ENCODE results near the gene NACC2. TPM values are rescaled to one million over a fixed set of nuclear protein-coding genes. Genes with fewer than 3 reads are reported as not detected.
A peak's percentile ranks its signal among the peaks of the same experiment; 100 is the strongest.

Gene NACC2
- total and polyA plus RNA-seq, 2 of the 8 experiments (the other 6 are each of a cell fraction or from before 2014, with no cell fraction given): 8.3 to 14.0 TPM

DNA sequence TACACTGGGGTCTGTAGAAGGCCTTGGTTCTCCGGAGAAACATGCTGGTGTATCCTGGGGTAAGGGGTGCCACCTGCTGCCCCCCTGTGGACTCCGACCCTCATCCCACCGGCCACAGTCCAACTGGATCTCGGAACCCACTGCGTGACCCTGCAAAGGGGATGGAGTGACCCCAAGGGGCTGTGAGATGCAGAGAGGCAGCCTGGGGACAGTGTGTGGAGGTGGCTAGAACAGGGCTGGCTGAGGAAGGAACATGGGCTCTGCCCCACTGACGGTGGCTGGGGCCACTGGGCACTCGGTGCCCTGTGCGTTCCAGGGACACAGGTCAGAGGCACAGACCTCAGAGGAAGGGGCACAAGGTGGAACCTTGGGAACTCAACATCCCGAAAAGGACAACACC, 2.3 kb downstream of the NACC2 start:
- WGBS, 2 experiments (ENCODE audit: extremely low coverage in 1 of 2, insufficient coverage in 1 of 2, insufficient read length in 1 of 2, insufficient replicate concordance in 2 of 2, low coverage in 1 of 2, low lambda C conversion rate in 2 of 2, missing lambda C conversion rate in 1 of 2): 88% methylated on average over 9 of the region's 9 CpGs; no CpG with 5 or more reads in 1 of the 2 experiments
- peak overlapping the region in 1 of 2 experiments; percentile 72; a peak in 1 of 4 replicates for H3K4me2 ChIP-seq (ENCODE audit: insufficient read depth in 1 of 2, low read depth in 2 of 2, low read length in 2 of 2)
- H3K27me3 ChIP-seq (replicated peaks in 1 of 4; ENCODE audit: control insufficient read depth in 3 of 4, extremely low read depth in 1 of 4, insufficient read depth in 3 of 4, low read length in 3 of 4): peaks cover 2 to 26% (median 22%) of the 10 kb centered on the region in 4 experiments
- no peak overlapping the region for H3K14ac ChIP-seq (ENCODE audit: insufficient read length)
- H4K5ac ChIP-seq (ENCODE audit: insufficient read length, low read depth, low read length): no peak overlapping the region
- no peak for FAIRE-seq
- no peak overlapping the region for H3K4me3 ChIP-seq (ENCODE audit: extremely low read depth in 1 of 4, insufficient read depth in 2 of 4, low read depth in 3 of 4, low read length in 4 of 4)
- no peak overlapping the region for H3K27ac ChIP-seq (ENCODE audit: low read depth, low read length)
- H4K91ac ChIP-seq (replicated peaks; ENCODE audit: insufficient read length, low read length): no peak overlapping the region
- H3K9ac ChIP-seq (replicated peaks in 1 of 4; ENCODE audit: extremely low read depth in 1 of 4, low read depth in 3 of 4, low read length in 3 of 4): no peak overlapping the region
- no peaks in the 10 kb centered on the region; the same call in 1 of the 2 replicates for H3K79me1 ChIP-seq (ENCODE audit: low read depth, low read length)
- peaks cover 8% of the 10 kb centered on the region; the same call in 1 of the 2 replicates for H3K23me2 ChIP-seq (ENCODE audit: low read depth, low read length)
- H2BK5ac ChIP-seq (ENCODE audit: low read depth, low read length): peak overlapping the region; percentile 61; the same call in 1 of the 2 replicates
- no peaks in the 10 kb centered on the region for H3K9me3 ChIP-seq (ENCODE audit: insufficient read depth in 2 of 2, low read depth in 1 of 2, low read length in 1 of 2)
- no peak overlapping the region for H3K56ac ChIP-seq (replicated peaks; ENCODE audit: insufficient read length, low read depth, low read length)
- H2BK20ac ChIP-seq (ENCODE audit: low read length): peak overlapping the region; percentile 64; the same call in 1 of the 2 replicates
- H3K79me2 ChIP-seq (ENCODE audit: control insufficient read depth in 1 of 2, insufficient read depth in 2 of 2, low read length in 2 of 2): peaks cover 0 to 6% of the 10 kb centered on the region in 2 experiments; a peak in 1 of 4 replicates
- peak overlapping the region; percentile 2; the same call in 1 of the 2 replicates for H2BK15ac ChIP-seq (ENCODE audit: low read length)
- peak overlapping the region; percentile 51 for H3K4ac ChIP-seq (replicated peaks; ENCODE audit: insufficient read length, low read depth, low read length)
- H3K36me3 ChIP-seq (ENCODE audit: control insufficient read depth in 2 of 4, insufficient read depth in 4 of 4, low read length in 3 of 4): no peaks in the 10 kb centered on the region
- H3K18ac ChIP-seq (ENCODE audit: extremely low read depth, low read length): no peak overlapping the region
- POLR2A ChIA-PET (ENCODE audit: partially characterized antibody): interaction anchor here (1.4 kb wide), 1 partner anchor 20 kb away, joined by 4 read pairs; no protein-coding TSS in a partner anchor
- no peak overlapping the region for H3K23ac ChIP-seq (ENCODE audit: insufficient read length)
- no peak overlapping the region for H2BK120ac ChIP-seq (replicated peaks; ENCODE audit: low read depth, low read length)
- peak overlapping the region; percentile 94 for H2AK5ac ChIP-seq (ENCODE audit: low read depth, low read length)
- H3K4me1 ChIP-seq (replicated peaks in 1 of 4; ENCODE audit: control insufficient read depth in 3 of 4, insufficient read depth in 4 of 4, low read length in 3 of 4): peaks cover 0 to 30% (median 19%) of the 10 kb centered on the region in 4 experiments; a peak in 6 of 7 replicates
- CTCF ChIA-PET (ENCODE audit: partially characterized antibody): interaction anchor here (1.2 to 2.9 kb wide), 8 partner anchors 10 to 138 kb away, joined by 4 to 17 read pairs (median 8); no protein-coding TSS in a partner anchor
- TF ChIP-seq TBP (IDR thresholded peaks at IDR 0.05; ENCODE audit: low read depth, low read length): no peak
- TF ChIP-seq CTCF (IDR thresholded peaks at IDR 0.05; ENCODE audit: control extremely low read depth in 1 of 3, insufficient read depth in 1 of 3, low read depth in 1 of 3, low read length in 3 of 3): peak in 2 of 3 experiments; percentile 14 to 20; a peak in 1 of 4 replicates
- peak; percentile 25 to 35; a peak in 2 of 4 replicates for TF ChIP-seq RAD21 (IDR thresholded peaks at IDR 0.05 in 1 of 2, conservative IDR thresholded peaks at IDR 0.05 in 1 of 2; ENCODE audit: low read depth in 2 of 2, low read length in 2 of 2)
- no peak for TF ChIP-seq POLR2AphosphoS5 (IDR thresholded peaks at IDR 0.05; ENCODE audit: low read depth, low read length)
- TF ChIP-seq KDM1A (IDR thresholded peaks at IDR 0.05; ENCODE audit: borderline replicate concordance, low read length): no peak
- TF ChIP-seq SIX5 (IDR thresholded peaks at IDR 0.05; ENCODE audit: low read depth, low read length): no peak
- peaks cover 3 to 4% of the 10 kb centered on the region in 2 experiments for H4K20me1 ChIP-seq (replicated peaks in 1 of 2; ENCODE audit: control insufficient read depth in 1 of 2, insufficient read depth in 2 of 2, low read length in 2 of 2)
- H4K8ac ChIP-seq (ENCODE audit: extremely low read depth, insufficient read depth, low read length): no peak overlapping the region
- no peak for DNase-seq (ENCODE audit: low read depth in 1 of 2, low spot score in 2 of 2)
- peak overlapping the region; percentile 93 for H2BK12ac ChIP-seq (ENCODE audit: low read depth, low read length)
- H2AFZ ChIP-seq (ENCODE audit: low read length): no peak overlapping the region
